Mesothelial cell of epicardium (in vitro differentiated cells): ENCODE results near the gene SEMA4C. TPM values are rescaled to one million over a fixed set of nuclear protein-coding genes. Genes with fewer than 3 reads are reported as not detected.

ENCODE experiments used
- DNase-seq, 2 experiments: peaks; one replicate each; pipeline ENCODE4 v3.0.0; 2021; ENCODE audit warnings: low spot score in 2 of 2; ENCODE audit not compliant: unreplicated experiment in 2 of 2
- H3K27ac Mint-ChIP-seq: 2 replicates; pipeline ENCODE4 v1.8.0; 2021; ENCODE audit warnings: mixed read lengths
- H3K27me3 Mint-ChIP-seq: 2 replicates; pipeline ENCODE4 v1.8.0; 2021; ENCODE audit warnings: low read depth, mixed read lengths
- H3K36me3 Mint-ChIP-seq: 2 replicates; pipeline ENCODE4 v1.8.0; 2021; ENCODE audit warnings: mixed read lengths
- H3K4me1 Mint-ChIP-seq: 2 replicates; pipeline ENCODE4 v1.8.0; 2021; ENCODE audit warnings: mixed read lengths
- H3K4me3 Mint-ChIP-seq: 2 replicates; pipeline ENCODE4 v1.8.0; 2021; ENCODE audit warnings: mild to moderate bottlenecking, moderate library complexity, mixed read lengths
- H3K9me3 Mint-ChIP-seq: 2 replicates; pipeline ENCODE4 v1.8.0; 2021; ENCODE audit warnings: mixed read lengths
- CTCF ChIP-seq: fragments of 200-600 bp; sonication (generic); IDR thresholded peaks from one replicate; pipeline ENCODE4 v1.5.0; 2021; ENCODE audit warnings: antibody characterized with exemption; ENCODE audit not compliant: unreplicated experiment
- total RNA-seq: library from RNA; stranded (reverse); gene quantifications from 3 replicates; pipeline ENCODE4 v1.2.1, GENCODE V29; 2021

Gene SEMA4C
- total RNA-seq, 1 donor from 2014 or later = 102 TPM

- TF ChIP-seq CTCF = no peak
- H3K4me1 Mint-ChIP-seq = peaks cover 9% of the 10 kb centered on the region
- no peak for DNase-seq
- peaks cover 14% of the 10 kb centered on the region for H3K36me3 Mint-ChIP-seq
- H3K9me3 Mint-ChIP-seq = no peaks in the 10 kb centered on the region
- H3K27ac Mint-ChIP-seq = no peak overlapping the region
- no peak overlapping the region for H3K4me3 Mint-ChIP-seq
- H3K27me3 Mint-ChIP-seq = no peaks in the 10 kb centered on the region
Observed at GRCh38 chr2:96811917-96812316, 58.0 kb downstream of the SEMA4C start.

GRCh38 chr2:96810783-96811192 is 59.1 kb downstream of the SEMA4C start:
- no peaks in the 10 kb centered on the region for H3K9me3 Mint-ChIP-seq
- H3K4me1 Mint-ChIP-seq = peaks cover 9% of the 10 kb centered on the region
- H3K27ac Mint-ChIP-seq = no peak overlapping the region
- DNase-seq = no peak
- no peak for TF ChIP-seq CTCF
- no peak overlapping the region for H3K4me3 Mint-ChIP-seq
- H3K27me3 Mint-ChIP-seq = no peaks in the 10 kb centered on the region
- H3K36me3 Mint-ChIP-seq = peaks cover 20% of the 10 kb centered on the region

- peaks cover 20% of the 10 kb centered on the region for H3K36me3 Mint-ChIP-seq
- H3K4me1 Mint-ChIP-seq = peaks cover 4% of the 10 kb centered on the region
- no peak overlapping the region for H3K4me3 Mint-ChIP-seq
- no peak overlapping the region for H3K27ac Mint-ChIP-seq
- no peak for TF ChIP-seq CTCF
- no peaks in the 10 kb centered on the region for H3K9me3 Mint-ChIP-seq
- no peak for DNase-seq
- H3K27me3 Mint-ChIP-seq = no peaks in the 10 kb centered on the region
Observed at GRCh38 chr2:96809951-96810782, 59.7 kb downstream of the SEMA4C start.

Other genes starting within 250 kb of the SEMA4C start
- 66.0 to 70.2 TPM (median 68.1 TPM) in 3 replicates for gene KANSL3, start 231.8 kb downstream of the SEMA4C start, total RNA-seq
- gene FER1L5, start 227.3 kb downstream of the SEMA4C start, total RNA-seq = 0.91 to 1.4 TPM (median 1.1 TPM) in 3 replicates
- 30.5 to 33.3 TPM (median 31.4 TPM) in 3 replicates for gene LMAN2L, start 130.0 kb downstream of the SEMA4C start, total RNA-seq
- gene CNNM4, start 109.2 kb downstream of the SEMA4C start, total RNA-seq = 19.9 to 22.0 TPM (median 20.0 TPM) in 3 replicates
- 24.9 to 27.5 TPM (median 26.5 TPM) in 3 replicates for gene CNNM3, start 53.8 kb downstream of the SEMA4C start, total RNA-seq
- 10.1 to 12.5 TPM (median 12.5 TPM) in 3 replicates for gene ANKRD23, start 26.1 kb downstream of the SEMA4C start, total RNA-seq
- 15.9 to 17.6 TPM (median 17.4 TPM) in 3 replicates for gene ANKRD39, start 12.1 kb downstream of the SEMA4C start, total RNA-seq
- 1.1 to 1.6 TPM (median 1.5 TPM) in 3 replicates for gene FAM178B, start 116.5 kb upstream of the SEMA4C start, total RNA-seq
- gene FAHD2B, start 224.8 kb upstream of the SEMA4C start, total RNA-seq = 37.4 to 37.8 TPM (median 37.7 TPM) in 3 replicates
- 40.9 to 45.3 TPM (median 41.0 TPM) in 3 replicates for gene ANKRD36, start 243.1 kb upstream of the SEMA4C start, total RNA-seq